ENCODE results near the gene SAMD4A.
A peak's percentile ranks its signal among the peaks of the same experiment; 100 is the strongest.

SAMD4A gene

DNA sequence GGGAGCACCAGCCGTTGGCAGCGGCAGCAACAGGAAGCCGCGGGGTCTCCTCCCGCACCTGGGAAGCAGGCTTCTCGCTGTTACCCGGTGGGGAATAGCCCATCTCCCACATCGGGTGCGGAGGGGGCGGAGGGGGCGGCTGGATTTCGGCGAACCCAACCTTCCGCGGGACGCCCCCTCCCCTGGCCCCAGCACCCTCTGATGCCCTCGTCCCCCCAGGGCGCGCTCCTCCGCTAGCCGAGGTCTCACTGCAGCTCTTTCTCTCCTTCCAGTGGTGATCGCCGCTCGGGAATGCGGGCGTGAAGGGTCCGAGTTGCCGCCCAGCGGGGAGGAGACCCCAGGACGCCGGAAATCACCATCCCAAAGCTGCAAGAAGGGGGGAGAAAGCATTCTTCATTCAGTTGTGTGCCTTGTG is 303 bp downstream of the SAMD4A start:
- peak in 6 of 14 donors; percentile 49 to 80 (median 66) for DNase-seq

GRCh38 chr14:54567639-54568561 is 972 bp downstream of the SAMD4A start:
- peak in 12 of 14 donors; percentile 21 to 79 (median 62) for DNase-seq

GRCh38 chr14:54568821-54569595 is 2.1 kb downstream of the SAMD4A start:
- peak in 6 of 14 donors; percentile 11 to 52 (median 38) for DNase-seq

DNA sequence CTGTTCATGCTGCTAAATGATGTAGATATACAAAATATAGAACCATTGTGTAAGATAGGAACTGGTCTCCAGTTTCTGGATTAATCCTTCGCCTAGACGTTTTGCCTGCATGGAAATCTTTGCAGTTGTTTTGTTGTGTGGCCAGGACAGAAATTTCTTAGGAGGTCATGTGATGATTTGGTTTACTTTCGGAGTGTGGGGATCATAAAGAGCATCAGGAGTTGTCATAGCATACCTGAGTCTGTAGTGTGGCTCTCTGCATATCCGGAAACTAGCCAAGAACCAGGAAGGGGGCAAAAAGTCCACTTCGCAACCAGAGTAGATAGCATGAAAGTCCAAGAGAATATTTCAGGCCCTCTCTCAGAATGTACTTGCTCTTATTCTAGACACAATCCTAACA is 3.1 kb downstream of the SAMD4A start:
- DNase-seq = no peak

- no peak for DNase-seq
Measured at GRCh38 chr14:54570631-54571415, 3.9 kb downstream of the SAMD4A start.

DNA sequence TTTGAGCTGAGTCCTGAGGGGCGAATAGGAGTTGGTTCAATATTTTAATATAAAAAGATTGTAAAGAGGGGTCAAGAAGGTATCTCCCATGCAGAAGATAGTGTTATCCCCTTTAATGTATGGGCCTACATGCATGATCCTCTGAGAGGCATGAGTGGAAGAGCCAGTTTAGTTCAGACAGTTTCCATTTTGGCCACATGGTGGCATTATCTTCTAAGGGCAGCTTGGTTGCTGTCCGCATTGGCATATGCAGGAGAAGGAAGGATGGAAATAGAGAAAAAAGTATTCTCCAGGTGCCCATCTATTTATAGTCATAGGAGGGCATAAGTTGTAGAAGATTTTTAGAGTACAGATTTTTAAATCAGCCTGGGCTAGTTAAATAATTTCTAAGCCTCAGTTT is 5.4 kb downstream of the SAMD4A start:
- no peak for DNase-seq

DNA sequence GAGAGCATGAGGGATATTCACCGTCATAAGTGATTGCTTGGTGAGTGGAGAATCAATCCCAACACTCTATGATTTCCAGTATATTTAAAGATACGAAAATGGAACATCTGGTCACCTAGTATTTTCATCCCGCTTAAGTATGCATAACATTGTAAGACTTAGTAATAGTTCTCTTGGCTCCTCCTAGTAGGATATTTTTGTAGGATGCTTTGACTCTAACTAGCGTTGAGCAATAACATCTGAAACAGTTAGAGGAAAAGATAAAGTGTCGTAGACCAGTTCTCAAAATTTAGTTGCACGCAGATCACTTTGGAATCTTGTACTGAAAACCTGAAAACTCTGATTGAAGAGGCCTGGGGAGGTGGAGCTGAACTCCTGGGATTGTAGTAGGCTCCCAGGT is 7.6 kb downstream of the SAMD4A start:
- DNase-seq = no peak

DNA sequence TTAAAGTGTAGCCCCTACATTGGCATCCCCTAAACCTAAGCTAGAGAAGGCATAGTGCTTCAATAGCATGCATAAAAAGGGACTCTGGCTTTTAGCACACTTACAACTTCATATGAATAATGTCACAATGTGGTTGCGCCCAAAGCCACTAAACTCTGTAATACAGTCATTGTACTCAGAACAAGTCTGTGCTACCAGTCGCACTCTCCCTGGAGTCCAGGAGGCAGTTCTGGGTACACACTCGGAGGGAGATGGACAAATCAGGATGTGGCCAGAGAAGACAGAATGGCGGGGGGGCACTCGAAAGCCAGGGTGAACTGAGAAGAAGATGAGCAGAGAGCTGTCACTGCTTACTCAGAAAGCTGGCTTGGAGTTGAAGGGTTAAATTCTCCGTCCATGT is 10.6 kb downstream of the SAMD4A start:
- DNase-seq = no peak

- no peak for DNase-seq
Measured at GRCh38 chr14:54577977-54578376, 11.0 kb downstream of the SAMD4A start.

GRCh38 chr14:54579621-54580020 is 12.7 kb downstream of the SAMD4A start:
- DNase-seq = no peak

GRCh38 chr14:54580933-54581332 is 14.0 kb downstream of the SAMD4A start:
- no peak for DNase-seq

DNA sequence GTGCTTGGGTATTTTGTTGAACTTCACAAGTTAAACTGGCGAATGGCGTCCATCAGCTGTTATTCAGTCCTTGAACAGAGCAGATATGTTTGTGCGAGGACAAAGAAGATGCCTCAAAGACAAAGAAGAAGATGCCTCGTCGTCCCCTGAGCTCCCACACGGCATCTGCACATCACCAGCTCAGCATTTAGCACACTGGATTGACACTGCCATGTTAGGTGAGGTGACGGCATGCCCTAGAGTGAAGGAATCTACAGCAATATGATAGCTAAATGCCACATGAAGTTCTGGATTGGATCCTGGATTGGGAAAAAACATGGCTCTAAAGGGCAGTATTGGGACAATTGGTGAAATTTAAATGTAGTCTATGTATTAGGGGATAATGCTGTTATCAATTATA is 15.4 kb downstream of the SAMD4A start:
- no peak for DNase-seq

- DNase-seq = no peak
Measured at GRCh38 chr14:54584097-54584496, 17.2 kb downstream of the SAMD4A start.

DNA sequence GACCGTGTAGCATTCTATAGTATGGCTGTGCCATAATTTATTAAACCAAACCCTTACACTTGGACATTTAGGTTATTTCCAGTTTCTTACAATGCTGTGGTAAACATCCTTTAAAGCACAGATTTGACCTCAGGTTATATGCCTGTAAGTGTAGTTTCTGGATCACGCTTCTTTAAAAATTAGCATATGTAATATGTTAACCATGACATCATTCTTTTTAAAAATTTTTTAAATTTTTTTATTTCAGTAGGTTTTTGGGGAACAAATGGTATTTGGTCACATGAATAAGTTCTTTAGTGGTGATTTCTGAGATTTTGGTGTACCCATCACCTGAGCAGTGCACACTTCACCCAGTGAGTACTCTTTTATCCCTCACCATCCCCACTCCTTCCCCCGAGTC is 18.3 kb downstream of the SAMD4A start:
- DNase-seq = no peak

DNA sequence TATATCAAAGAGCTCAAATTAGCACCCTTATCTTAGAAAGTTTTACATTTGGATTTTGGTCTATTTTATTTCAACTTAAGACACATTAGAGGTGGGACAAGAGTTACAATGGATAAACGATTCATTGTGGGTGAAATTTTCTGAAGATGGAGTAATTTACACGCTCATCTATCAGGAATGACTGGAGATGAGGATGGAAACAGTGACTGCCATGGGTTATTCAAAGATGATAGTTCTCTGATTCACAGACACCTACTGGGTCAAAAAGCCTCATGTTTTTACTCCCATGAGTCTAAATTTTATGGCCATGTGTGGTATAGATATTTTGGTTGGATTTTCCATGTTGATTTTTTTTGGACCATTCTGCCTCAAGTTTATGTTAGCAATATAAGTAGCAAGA is 22.1 kb downstream of the SAMD4A start:
- DNase-seq = no peak

- DNase-seq = no peak
Measured at GRCh38 chr14:54589843-54590242, 22.9 kb downstream of the SAMD4A start.

- DNase-seq = no peak
Measured at GRCh38 chr14:54590481-54590880, 23.6 kb downstream of the SAMD4A start.

GRCh38 chr14:54591461-54591860 is 24.5 kb downstream of the SAMD4A start:
- no peak for DNase-seq

DNA sequence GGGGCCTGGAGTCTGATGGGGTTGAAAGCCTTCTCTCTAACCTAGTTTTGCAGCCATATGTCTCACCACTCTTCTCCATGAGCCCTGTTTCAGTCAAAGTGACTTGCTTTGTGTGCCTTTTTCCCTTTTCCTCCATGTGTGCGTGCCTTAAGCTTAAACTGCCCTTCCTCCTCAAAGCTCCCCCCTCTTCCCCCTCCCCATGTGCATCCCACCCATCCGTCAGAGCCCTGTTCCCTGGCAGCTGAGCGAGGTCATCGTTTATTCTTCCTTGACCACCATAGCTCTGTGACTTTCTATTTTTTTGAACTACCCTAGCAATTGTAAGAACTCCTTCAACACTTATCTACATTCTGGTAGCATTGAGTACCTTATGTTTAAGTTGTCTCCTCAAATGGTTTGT is 24.9 kb downstream of the SAMD4A start:
- DNase-seq = no peak

DNA sequence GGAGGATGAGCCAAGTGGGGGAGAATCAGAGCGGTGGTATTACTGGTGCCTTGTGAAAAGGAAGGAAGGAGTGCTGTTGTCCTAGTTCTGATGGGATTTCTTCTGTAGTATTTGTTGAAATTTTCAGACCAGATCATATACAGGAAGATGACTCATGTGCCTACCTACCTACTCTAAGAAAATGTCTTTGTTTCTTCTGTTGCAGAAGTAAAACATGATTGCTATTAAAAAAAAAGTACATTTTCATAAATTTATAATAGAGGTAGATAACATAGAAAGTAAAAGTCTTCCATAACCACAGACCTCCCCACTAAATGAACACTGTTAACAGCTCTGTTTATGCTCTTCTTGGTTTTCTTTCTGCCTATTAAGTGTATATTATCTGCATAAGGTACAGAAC is 26.9 kb downstream of the SAMD4A start:
- DNase-seq = no peak

DNA sequence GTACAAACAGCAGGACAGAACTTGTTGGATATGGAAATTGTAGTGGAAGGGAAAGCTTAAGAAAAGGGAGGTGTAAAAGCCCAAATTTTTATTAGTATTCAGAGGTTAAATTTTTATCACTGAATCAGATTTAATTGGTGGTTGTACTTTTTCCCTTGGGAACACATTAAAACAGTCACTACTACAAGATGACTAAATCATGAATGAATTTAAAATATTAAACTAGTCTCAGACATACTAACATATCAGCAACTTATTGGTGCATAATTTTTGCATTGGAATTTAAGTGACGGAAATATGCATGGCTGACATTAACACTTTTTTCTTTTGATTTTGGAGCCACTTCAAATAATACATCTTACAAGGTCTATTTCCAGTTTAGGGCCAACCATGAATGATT is 27.6 kb downstream of the SAMD4A start:
- no peak for DNase-seq

GRCh38 chr14:54597795-54598443 is 31.0 kb downstream of the SAMD4A start:
- no peak for DNase-seq

All from C1 segment of cervical spinal cord (tissue), 14 donors.